ENCODE results near the gene CHTF8.
A peak's percentile ranks its signal among the peaks of the same experiment; 100 is the strongest.
"Not testable (repeated sequence)": the region's sequence is repeated elsewhere in the genome, so short reads cannot be mapped to it uniquely, and the experiment has no call there.

CHTF8 gene

GRCh38 chr16:69132424-69133252 is at the start of gene CHTF8, which contains the start of gene UTP4:
TSS of gene CHTF8 (minus strand) at chr16:69132588. CDS start at chr16:69121458, 11,130 bp downstream.
TSS of gene UTP4 (plus strand) at chr16:69132649. CDS start at chr16:69133460, 811 bp downstream.
- peak; percentile 60 to 76 for DNase-seq

- DNase-seq, result no peak
These were observed 47.6 kb upstream of the CHTF8 start for GRCh38 chr16:69180011-69180338.

- DNase-seq, result no peak
These were observed 47.1 kb upstream of the CHTF8 start for GRCh38 chr16:69179328-69180010.

- no peak for DNase-seq
These were observed 43.8 kb upstream of the CHTF8 start for GRCh38 chr16:69176033-69176800.

GRCh38 chr16:69171325-69172084 is 39.1 kb upstream of the CHTF8 start:
- no peak for DNase-seq

GRCh38 chr16:69169607-69170352 is 37.4 kb upstream of the CHTF8 start:
- DNase-seq, result no peak

GRCh38 chr16:69169051-69169450 is 36.7 kb upstream of the CHTF8 start:
- DNase-seq, result no peak

GRCh38 chr16:69166946-69167930 is 34.9 kb upstream of the CHTF8 start:
- DNase-seq, result no peak

GRCh38 chr16:69166221-69166833 is 33.9 kb upstream of the CHTF8 start:
- DNase-seq, result no peak

- no peak for DNase-seq
These were observed 33.2 kb upstream of the CHTF8 start for GRCh38 chr16:69165584-69165983.

- DNase-seq, result no peak
These were observed 27.8 kb upstream of the CHTF8 start for GRCh38 chr16:69160192-69160591.

- no peak for DNase-seq
These were observed 24.8 kb upstream of the CHTF8 start for GRCh38 chr16:69157196-69157595.

- peak in 1 of 2 experiments; percentile 47 for DNase-seq
These were observed 17.9 kb upstream of the CHTF8 start for GRCh38 chr16:69150146-69150865.

GRCh38 chr16:69149621-69150020 is 17.2 kb upstream of the CHTF8 start:
- not testable (repeated sequence) for DNase-seq

GRCh38 chr16:69145658-69146057 is 13.3 kb upstream of the CHTF8 start:
- no peak for DNase-seq

- DNase-seq, result no peak
These were observed 10.7 kb upstream of the CHTF8 start for GRCh38 chr16:69143116-69143515.

- DNase-seq, result no peak
These were observed 9.5 kb upstream of the CHTF8 start for GRCh38 chr16:69141936-69142335.

- DNase-seq, result no peak
These were observed 8.6 kb upstream of the CHTF8 start for GRCh38 chr16:69141014-69141413.

GRCh38 chr16:69139464-69139863 is 7.1 kb upstream of the CHTF8 start:
- DNase-seq, result not testable (repeated sequence)

Data from NCI-H1930 (cell line).